ENCODE results near the gene SLC38A2. TPM values are rescaled to one million over a fixed set of nuclear protein-coding genes. Genes with fewer than 3 reads are reported as not detected.

Gene SLC38A2
- total and polyA plus RNA-seq, 2 experiments from 2014 or later, result 181 to 718 TPM

- DNase-seq (ENCODE audit: low spot score), result no peak
- Histone ChIP-seq H3K4me2 (no peak overlapping the region), H3K9me2 (ENCODE audit: insufficient read depth) (peaks cover 6% of the 10 kb centered on the region; the same call in 1 of the 2 replicates), H2AFZ (no peak overlapping the region), H3K27me3 (ENCODE audit: insufficient read depth) (no peaks in the 10 kb centered on the region), H3F3A (replicated peaks; ENCODE audit: low read depth) (no peaks in the 10 kb centered on the region), H3K4me3 (no peak overlapping the region), H3K36me3 (ENCODE audit: insufficient read depth) (no peaks in the 10 kb centered on the region), H3K79me2 (replicated peaks; ENCODE audit: insufficient read depth) (no peaks in the 10 kb centered on the region), H3K4me1 (ENCODE audit: insufficient read depth) (no peaks in the 10 kb centered on the region), H3K27ac (ENCODE audit: low read depth) (no peak overlapping the region), H4K20me1 (replicated peaks; ENCODE audit: insufficient read depth) (no peaks in the 10 kb centered on the region)
- no peaks in the 10 kb centered on the region for H3K4me1 Mint-ChIP-seq
- H3K27ac Mint-ChIP-seq, result no peak overlapping the region
- H3K9me3 Mint-ChIP-seq, result no peaks in the 10 kb centered on the region; the same call in 1 of the 3 replicates
- H3K27me3 Mint-ChIP-seq (ENCODE audit: insufficient read depth, low read depth, poor library complexity), result peaks cover 4% of the 10 kb centered on the region
- TF ChIP-seq ZNF331 (CRISPR knock-in tag; IDR thresholded peaks at IDR 0.05; ENCODE audit: low read depth) (no peak), NANOG (IDR thresholded peaks at IDR 0.05; ENCODE audit: borderline replicate concordance) (no peak), POLR2AphosphoS5 (IDR thresholded peaks at IDR 0.05; ENCODE audit: low read depth) (no peak), STAT1 (IDR thresholded peaks at IDR 0.05; ENCODE audit: unreplicated experiment) (no peak), ZNF114 (CRISPR knock-in tag; IDR thresholded peaks at IDR 0.05) (no peak), JUNB (IDR thresholded peaks at IDR 0.05; ENCODE audit: unreplicated experiment) (no peak), EZH2phosphoT487 (IDR thresholded peaks at IDR 0.05; ENCODE audit: unreplicated experiment) (no peak), REST (IDR thresholded peaks at IDR 0.05; ENCODE audit: unreplicated experiment) (no peak), EZH2 (IDR thresholded peaks at IDR 0.05; ENCODE audit: low read depth, unreplicated experiment) (no peak), CREB1 (CRISPR knock-in tag; IDR thresholded peaks at IDR 0.05; ENCODE audit: low read depth) (no peak)
- TF ChIP-seq, protein P1, sequence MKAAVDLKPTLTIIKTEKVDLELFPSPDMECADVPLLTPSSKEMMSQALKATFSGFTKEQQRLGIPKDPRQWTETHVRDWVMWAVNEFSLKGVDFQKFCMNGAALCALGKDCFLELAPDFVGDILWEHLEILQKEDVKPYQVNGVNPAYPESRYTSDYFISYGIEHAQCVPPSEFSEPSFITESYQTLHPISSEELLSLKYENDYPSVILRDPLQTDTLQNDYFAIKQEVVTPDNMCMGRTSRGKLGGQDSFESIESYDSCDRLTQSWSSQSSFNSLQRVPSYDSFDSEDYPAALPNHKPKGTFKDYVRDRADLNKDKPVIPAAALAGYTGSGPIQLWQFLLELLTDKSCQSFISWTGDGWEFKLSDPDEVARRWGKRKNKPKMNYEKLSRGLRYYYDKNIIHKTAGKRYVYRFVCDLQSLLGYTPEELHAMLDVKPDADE (IDR thresholded peaks at IDR 0.05), result no peak
- TF ChIP-seq, protein P2, sequence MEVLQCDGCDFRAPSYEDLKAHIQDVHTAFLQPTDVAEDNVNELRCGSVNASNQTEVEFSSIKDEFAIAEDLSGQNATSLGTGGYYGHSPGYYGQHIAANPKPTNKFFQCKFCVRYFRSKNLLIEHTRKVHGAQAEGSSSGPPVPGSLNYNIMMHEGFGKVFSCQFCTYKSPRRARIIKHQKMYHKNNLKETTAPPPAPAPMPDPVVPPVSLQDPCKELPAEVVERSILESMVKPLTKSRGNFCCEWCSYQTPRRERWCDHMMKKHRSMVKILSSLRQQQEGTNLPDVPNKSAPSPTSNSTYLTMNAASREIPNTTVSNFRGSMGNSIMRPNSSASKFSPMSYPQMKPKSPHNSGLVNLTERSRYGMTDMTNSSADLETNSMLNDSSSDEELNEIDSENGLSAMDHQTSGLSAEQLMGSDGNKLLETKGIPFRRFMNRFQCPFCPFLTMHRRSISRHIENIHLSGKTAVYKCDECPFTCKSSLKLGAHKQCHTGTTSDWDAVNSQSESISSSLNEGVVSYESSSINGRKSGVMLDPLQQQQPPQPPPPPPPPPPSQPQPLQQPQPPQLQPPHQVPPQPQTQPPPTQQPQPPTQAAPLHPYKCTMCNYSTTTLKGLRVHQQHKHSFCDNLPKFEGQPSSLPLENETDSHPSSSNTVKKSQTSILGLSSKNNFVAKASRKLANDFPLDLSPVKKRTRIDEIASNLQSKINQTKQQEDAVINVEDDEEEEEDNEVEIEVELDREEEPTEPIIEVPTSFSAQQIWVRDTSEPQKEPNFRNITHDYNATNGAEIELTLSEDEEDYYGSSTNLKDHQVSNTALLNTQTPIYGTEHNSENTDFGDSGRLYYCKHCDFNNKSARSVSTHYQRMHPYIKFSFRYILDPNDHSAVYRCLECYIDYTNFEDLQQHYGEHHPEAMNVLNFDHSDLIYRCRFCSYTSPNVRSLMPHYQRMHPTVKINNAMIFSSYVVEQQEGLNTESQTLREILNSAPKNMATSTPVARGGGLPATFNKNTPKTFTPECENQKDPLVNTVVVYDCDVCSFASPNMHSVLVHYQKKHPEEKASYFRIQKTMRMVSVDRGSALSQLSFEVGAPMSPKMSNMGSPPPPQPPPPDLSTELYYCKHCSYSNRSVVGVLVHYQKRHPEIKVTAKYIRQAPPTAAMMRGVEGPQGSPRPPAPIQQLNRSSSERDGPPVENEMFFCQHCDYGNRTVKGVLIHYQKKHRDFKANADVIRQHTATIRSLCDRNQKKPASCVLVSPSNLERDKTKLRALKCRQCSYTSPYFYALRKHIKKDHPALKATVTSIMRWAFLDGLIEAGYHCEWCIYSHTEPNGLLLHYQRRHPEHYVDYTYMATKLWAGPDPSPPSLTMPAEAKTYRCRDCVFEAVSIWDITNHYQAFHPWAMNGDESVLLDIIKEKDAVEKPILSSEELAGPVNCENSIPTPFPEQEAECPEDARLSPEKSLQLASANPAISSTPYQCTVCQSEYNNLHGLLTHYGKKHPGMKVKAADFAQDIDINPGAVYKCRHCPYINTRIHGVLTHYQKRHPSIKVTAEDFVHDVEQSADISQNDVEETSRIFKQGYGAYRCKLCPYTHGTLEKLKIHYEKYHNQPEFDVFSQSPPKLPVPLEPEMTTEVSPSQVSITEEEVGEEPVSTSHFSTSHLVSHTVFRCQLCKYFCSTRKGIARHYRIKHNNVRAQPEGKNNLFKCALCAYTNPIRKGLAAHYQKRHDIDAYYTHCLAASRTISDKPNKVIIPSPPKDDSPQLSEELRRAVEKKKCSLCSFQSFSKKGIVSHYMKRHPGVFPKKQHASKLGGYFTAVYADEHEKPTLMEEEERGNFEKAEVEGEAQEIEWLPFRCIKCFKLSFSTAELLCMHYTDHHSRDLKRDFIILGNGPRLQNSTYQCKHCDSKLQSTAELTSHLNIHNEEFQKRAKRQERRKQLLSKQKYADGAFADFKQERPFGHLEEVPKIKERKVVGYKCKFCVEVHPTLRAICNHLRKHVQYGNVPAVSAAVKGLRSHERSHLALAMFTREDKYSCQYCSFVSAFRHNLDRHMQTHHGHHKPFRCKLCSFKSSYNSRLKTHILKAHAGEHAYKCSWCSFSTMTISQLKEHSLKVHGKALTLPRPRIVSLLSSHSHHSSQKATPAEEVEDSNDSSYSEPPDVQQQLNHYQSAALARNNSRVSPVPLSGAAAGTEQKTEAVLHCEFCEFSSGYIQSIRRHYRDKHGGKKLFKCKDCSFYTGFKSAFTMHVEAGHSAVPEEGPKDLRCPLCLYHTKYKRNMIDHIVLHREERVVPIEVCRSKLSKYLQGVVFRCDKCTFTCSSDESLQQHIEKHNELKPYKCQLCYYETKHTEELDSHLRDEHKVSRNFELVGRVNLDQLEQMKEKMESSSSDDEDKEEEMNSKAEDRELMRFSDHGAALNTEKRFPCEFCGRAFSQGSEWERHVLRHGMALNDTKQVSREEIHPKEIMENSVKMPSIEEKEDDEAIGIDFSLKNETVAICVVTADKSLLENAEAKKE (CRISPR knock-in tag; IDR thresholded peaks at IDR 0.05), result no peak
- TF ChIP-seq, protein P3, sequence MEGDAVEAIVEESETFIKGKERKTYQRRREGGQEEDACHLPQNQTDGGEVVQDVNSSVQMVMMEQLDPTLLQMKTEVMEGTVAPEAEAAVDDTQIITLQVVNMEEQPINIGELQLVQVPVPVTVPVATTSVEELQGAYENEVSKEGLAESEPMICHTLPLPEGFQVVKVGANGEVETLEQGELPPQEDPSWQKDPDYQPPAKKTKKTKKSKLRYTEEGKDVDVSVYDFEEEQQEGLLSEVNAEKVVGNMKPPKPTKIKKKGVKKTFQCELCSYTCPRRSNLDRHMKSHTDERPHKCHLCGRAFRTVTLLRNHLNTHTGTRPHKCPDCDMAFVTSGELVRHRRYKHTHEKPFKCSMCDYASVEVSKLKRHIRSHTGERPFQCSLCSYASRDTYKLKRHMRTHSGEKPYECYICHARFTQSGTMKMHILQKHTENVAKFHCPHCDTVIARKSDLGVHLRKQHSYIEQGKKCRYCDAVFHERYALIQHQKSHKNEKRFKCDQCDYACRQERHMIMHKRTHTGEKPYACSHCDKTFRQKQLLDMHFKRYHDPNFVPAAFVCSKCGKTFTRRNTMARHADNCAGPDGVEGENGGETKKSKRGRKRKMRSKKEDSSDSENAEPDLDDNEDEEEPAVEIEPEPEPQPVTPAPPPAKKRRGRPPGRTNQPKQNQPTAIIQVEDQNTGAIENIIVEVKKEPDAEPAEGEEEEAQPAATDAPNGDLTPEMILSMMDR (conservative IDR thresholded peaks at IDR 0.05; ENCODE audit: low read depth in 2 of 2), result no peak
- no peak overlapping the region for H3K4me3 Mint-ChIP-seq
- H3K36me3 Mint-ChIP-seq (ENCODE audit: low read depth), result no peaks in the 10 kb centered on the region
- ATAC-seq, result no peak
These were observed 33.5 kb downstream of the SLC38A2 start for GRCh38 chr12:46339051-46339450.

All from GM23338 (cell line).